22Rv1 (cell line): ENCODE data around the gene FRAT2.

Experiments used
- ZFX ChIP-seq: fragments of 450-650 bp; IDR thresholded peaks from 2 replicates; pipeline ENCODE4 v1.6.1; 2017; ENCODE audit warnings: antibody characterized with exemption, borderline replicate concordance
- TF ChIP-seq, protein P1 (sequence below): fragments of 450-650 bp; IDR thresholded peaks from 2 replicates; pipeline ENCODE4 v1.5.1; 2017; ENCODE audit warnings: mild to moderate bottlenecking

DNA sequence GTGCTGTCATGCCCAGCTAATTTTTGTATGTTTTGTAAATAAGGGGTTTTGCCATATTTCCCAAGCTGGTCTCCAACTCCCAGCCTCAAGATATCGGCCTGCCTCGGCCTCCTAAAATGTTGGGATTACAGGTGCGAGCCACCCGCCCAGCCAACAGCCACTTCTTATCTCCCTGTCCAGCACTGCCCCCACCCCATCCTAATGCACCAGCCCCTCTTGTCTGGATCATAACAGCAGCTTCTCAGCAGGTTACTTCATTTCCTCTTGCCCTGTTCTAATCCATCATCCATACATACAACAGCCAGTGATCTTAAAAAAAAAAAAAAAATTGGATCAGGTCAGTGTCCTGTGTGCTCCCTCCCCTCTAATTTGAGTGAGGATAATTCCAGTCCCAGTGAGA, 12.8 kb upstream of the FRAT2 start:
- TF ChIP-seq, protein P1, sequence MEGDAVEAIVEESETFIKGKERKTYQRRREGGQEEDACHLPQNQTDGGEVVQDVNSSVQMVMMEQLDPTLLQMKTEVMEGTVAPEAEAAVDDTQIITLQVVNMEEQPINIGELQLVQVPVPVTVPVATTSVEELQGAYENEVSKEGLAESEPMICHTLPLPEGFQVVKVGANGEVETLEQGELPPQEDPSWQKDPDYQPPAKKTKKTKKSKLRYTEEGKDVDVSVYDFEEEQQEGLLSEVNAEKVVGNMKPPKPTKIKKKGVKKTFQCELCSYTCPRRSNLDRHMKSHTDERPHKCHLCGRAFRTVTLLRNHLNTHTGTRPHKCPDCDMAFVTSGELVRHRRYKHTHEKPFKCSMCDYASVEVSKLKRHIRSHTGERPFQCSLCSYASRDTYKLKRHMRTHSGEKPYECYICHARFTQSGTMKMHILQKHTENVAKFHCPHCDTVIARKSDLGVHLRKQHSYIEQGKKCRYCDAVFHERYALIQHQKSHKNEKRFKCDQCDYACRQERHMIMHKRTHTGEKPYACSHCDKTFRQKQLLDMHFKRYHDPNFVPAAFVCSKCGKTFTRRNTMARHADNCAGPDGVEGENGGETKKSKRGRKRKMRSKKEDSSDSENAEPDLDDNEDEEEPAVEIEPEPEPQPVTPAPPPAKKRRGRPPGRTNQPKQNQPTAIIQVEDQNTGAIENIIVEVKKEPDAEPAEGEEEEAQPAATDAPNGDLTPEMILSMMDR: no peak
- TF ChIP-seq ZFX: no peak
